ENCODE data around the gene SORBS2. TPM values are rescaled to one million over a fixed set of nuclear protein-coding genes. Genes with fewer than 3 reads are reported as not detected.
"Not testable (repeated sequence)": the region's sequence is repeated elsewhere in the genome, so short reads cannot be mapped to it uniquely, and the experiment has no call there.

SORBS2 gene
- total RNA-seq, 1 donor from 2014 or later = 819 TPM

GRCh38 chr4:185730849-185731608 lies 81.0 kb downstream of the SORBS2 start:
- no peak for DNase-seq
- peak; percentile 64 for ATAC-seq (ENCODE audit: poor library complexity)
- intact Hi-C loops (cut with DNase I) = no loop called here

GRCh38 chr4:185730387-185730786 lies 81.6 kb downstream of the SORBS2 start:
- DNase-seq = peak; percentile 55

GRCh38 chr4:185729391-185729804 lies 82.6 kb downstream of the SORBS2 start:
- peak; percentile 4 for ATAC-seq (ENCODE audit: poor library complexity)

More at GRCh38 chr4:185730387-185730786, 81.6 kb downstream of the SORBS2 start:
- intact Hi-C loops (cut with DNase I) = no loop called here
- peak; percentile 63 for ATAC-seq (ENCODE audit: poor library complexity)

GRCh38 chr4:185728893-185729292 lies 83.1 kb downstream of the SORBS2 start:
- intact Hi-C loops (cut with DNase I) = no loop called here
- DNase-seq (no peak), ATAC-seq (ENCODE audit: poor library complexity) (no peak)

More at GRCh38 chr4:185729391-185729804, 82.6 kb downstream of the SORBS2 start:
- DNase-seq = no peak
- intact Hi-C loops (cut with DNase I) = no loop called here

GRCh38 chr4:185726931-185727330 lies 85.1 kb downstream of the SORBS2 start:
- no peak for ATAC-seq (ENCODE audit: poor library complexity)
- DNase-seq = no peak
- intact Hi-C loops (cut with DNase I) = no loop called here

GRCh38 chr4:185723631-185724260 lies 88.2 kb downstream of the SORBS2 start:
- intact Hi-C loops (cut with DNase I) = no loop called here
- ATAC-seq (ENCODE audit: poor library complexity) (no peak), DNase-seq (no peak)

- intact Hi-C loops (cut with DNase I) = no loop called here
- DNase-seq (no peak), ATAC-seq (ENCODE audit: poor library complexity) (no peak)
Measured at GRCh38 chr4:185722029-185722316, 90.0 kb downstream of the SORBS2 start.

GRCh38 chr4:185721190-185722028 lies 90.6 kb downstream of the SORBS2 start:
- ATAC-seq (ENCODE audit: poor library complexity) = no peak
- intact Hi-C loops (cut with DNase I) = no loop called here
- no peak for DNase-seq

- DNase-seq (no peak), ATAC-seq (ENCODE audit: poor library complexity) (no peak)
- intact Hi-C loops (cut with DNase I) = no loop called here
Measured at GRCh38 chr4:185719500-185719858, 92.5 kb downstream of the SORBS2 start.

- DNase-seq (no peak), ATAC-seq (ENCODE audit: poor library complexity) (no peak)
- intact Hi-C loops (cut with DNase I) = no loop called here
Measured at GRCh38 chr4:185718578-185719499, 93.2 kb downstream of the SORBS2 start.

GRCh38 chr4:185717377-185717741 lies 94.6 kb downstream of the SORBS2 start:
- ATAC-seq (ENCODE audit: poor library complexity) (no peak), DNase-seq (no peak)
- intact Hi-C loops (cut with DNase I) = no loop called here

GRCh38 chr4:185716577-185717376 lies 95.2 kb downstream of the SORBS2 start:
- peak; percentile 55 for DNase-seq
- ATAC-seq (ENCODE audit: poor library complexity) = peak; percentile 70
- intact Hi-C loops (cut with DNase I) = no loop called here

GRCh38 chr4:185716141-185716551 lies 95.8 kb downstream of the SORBS2 start:
- intact Hi-C loops (cut with DNase I) = no loop called here
- ATAC-seq (ENCODE audit: poor library complexity) = peak; percentile 21
- DNase-seq = no peak

- intact Hi-C loops (cut with DNase I); ATAC-seq (ENCODE audit: poor library complexity); DNase-seq: not testable (repeated sequence)
Measured at GRCh38 chr4:185714524-185714923, 97.5 kb downstream of the SORBS2 start.

GRCh38 chr4:185713731-185714130 lies 98.3 kb downstream of the SORBS2 start:
- ATAC-seq (ENCODE audit: poor library complexity) (no peak), DNase-seq (no peak)
- intact Hi-C loops (cut with DNase I) = no loop called here

- DNase-seq (no peak), ATAC-seq (ENCODE audit: poor library complexity) (no peak)
- intact Hi-C loops (cut with DNase I) = no loop called here
Measured at GRCh38 chr4:185713272-185713671, 98.7 kb downstream of the SORBS2 start.

- intact Hi-C loops (cut with DNase I) = no loop called here
- DNase-seq (no peak), ATAC-seq (ENCODE audit: poor library complexity) (no peak)
Measured at GRCh38 chr4:185712350-185713024, 99.5 kb downstream of the SORBS2 start.
